Measurements from ENCODE around the gene NEO1.

GRCh38 chr15:73246898-73247297 lies 194.6 kb downstream of the NEO1 start:
- no peak for TF ChIP-seq POLR2AphosphoS5 (IDR thresholded peaks at IDR 0.05; ENCODE audit: borderline replicate concordance, low read depth, low read length)
- no peak for TF ChIP-seq EZH2 (IDR thresholded peaks at IDR 0.05)

Measured in SK-N-MC (cell line).